ENCODE data around the gene MFNG. TPM values are rescaled to one million over a fixed set of nuclear protein-coding genes. Genes with fewer than 3 reads are reported as not detected.

Gene MFNG
- polyA plus RNA-seq, 1 experiment, result 0.06 TPM

- no peak for TF ChIP-seq CTCF (IDR thresholded peaks at IDR 0.05; ENCODE audit: low read depth, low read length)
- Histone ChIP-seq H3K27ac (ENCODE audit: low read depth, low read length) (no peak overlapping the region), H3K4me3 (ENCODE audit: low read depth, low read length) (no peak overlapping the region), H3K9me3 (ENCODE audit: control insufficient read depth, insufficient read depth, low read length) (no peaks in the 10 kb centered on the region; the same call in 1 of the 2 replicates), H3K27me3 (ENCODE audit: control insufficient read depth, insufficient read depth, low read length) (peaks cover 20% of the 10 kb centered on the region)
- ChIA-PET POLR2A (no interaction called here), CTCF (interaction anchor here (1.5 to 1.7 kb wide), 2 partner anchors 8 to 23 kb away, joined by 4 to 6 read pairs; no protein-coding TSS in a partner anchor)
- no peak for DNase-seq (ENCODE audit: low read depth, low spot score)
Observed at GRCh38 chr22:37480387-37481346, 5.5 kb downstream of the MFNG start.

- TF ChIP-seq CTCF (IDR thresholded peaks at IDR 0.05; ENCODE audit: low read depth, low read length), result no peak
- no peak overlapping the region for H3K4me3 ChIP-seq (ENCODE audit: low read depth, low read length)
- H3K27ac ChIP-seq (ENCODE audit: low read depth, low read length), result no peak overlapping the region
- DNase-seq (ENCODE audit: low read depth, low spot score), result no peak
- peaks cover 28% of the 10 kb centered on the region for H3K27me3 ChIP-seq (ENCODE audit: control insufficient read depth, insufficient read depth, low read length)
- ChIA-PET CTCF (no interaction called here), POLR2A (no interaction called here)
- no peaks in the 10 kb centered on the region for H3K9me3 ChIP-seq (ENCODE audit: control insufficient read depth, insufficient read depth, low read length)
Observed at GRCh38 chr22:37479196-37479595, 7.0 kb downstream of the MFNG start.

- ChIA-PET POLR2A (no interaction called here), CTCF (no interaction called here)
- Histone ChIP-seq H3K4me3 (ENCODE audit: low read depth, low read length) (no peak overlapping the region), H3K27ac (ENCODE audit: low read depth, low read length) (no peak overlapping the region), H3K27me3 (ENCODE audit: control insufficient read depth, insufficient read depth, low read length) (peaks cover 40% of the 10 kb centered on the region), H3K9me3 (ENCODE audit: control insufficient read depth, insufficient read depth, low read length) (no peaks in the 10 kb centered on the region)
- DNase-seq (ENCODE audit: low read depth, low spot score), result no peak
- no peak for TF ChIP-seq CTCF (IDR thresholded peaks at IDR 0.05; ENCODE audit: low read depth, low read length)
Observed at GRCh38 chr22:37476389-37477329, 9.5 kb downstream of the MFNG start.

- Histone ChIP-seq H3K4me3 (ENCODE audit: low read depth, low read length) (no peak overlapping the region), H3K27me3 (ENCODE audit: control insufficient read depth, insufficient read depth, low read length) (peaks cover 48% of the 10 kb centered on the region), H3K27ac (ENCODE audit: low read depth, low read length) (no peak overlapping the region), H3K9me3 (ENCODE audit: control insufficient read depth, insufficient read depth, low read length) (no peaks in the 10 kb centered on the region)
- POLR2A ChIA-PET, result no interaction called here
- no peak for TF ChIP-seq CTCF (IDR thresholded peaks at IDR 0.05; ENCODE audit: low read depth, low read length)
- CTCF ChIA-PET, result no interaction called here
- DNase-seq (ENCODE audit: low read depth, low spot score), result no peak
Observed at GRCh38 chr22:37474447-37475090, 11.6 kb downstream of the MFNG start.

Measured in AG04450 (cell line).